Body of pancreas (tissue), 4 donors: Measurements from ENCODE around the gene JPH2.

Experiments used
- POLR2A ChIP-seq, 3 donors: fragments of 450-650 bp; IDR thresholded peaks; one replicate each; pipeline ENCODE4 v1.6.1; 2016; ENCODE audit warnings: antibody characterized with exemption in 3 of 3, mild to moderate bottlenecking in 2 of 3
- TF ChIP-seq, protein P1 (sequence below), 7 experiments: fragments of 450-650 bp in 4 of 7; fragments of 200-600 bp in 3 of 7; sonication (generic) in 3 of 7; IDR thresholded peaks; one replicate each; pipeline ENCODE4 v1.5.1; 2016 to 2019; ENCODE audit warnings: antibody characterized with exemption in 7 of 7

DNA sequence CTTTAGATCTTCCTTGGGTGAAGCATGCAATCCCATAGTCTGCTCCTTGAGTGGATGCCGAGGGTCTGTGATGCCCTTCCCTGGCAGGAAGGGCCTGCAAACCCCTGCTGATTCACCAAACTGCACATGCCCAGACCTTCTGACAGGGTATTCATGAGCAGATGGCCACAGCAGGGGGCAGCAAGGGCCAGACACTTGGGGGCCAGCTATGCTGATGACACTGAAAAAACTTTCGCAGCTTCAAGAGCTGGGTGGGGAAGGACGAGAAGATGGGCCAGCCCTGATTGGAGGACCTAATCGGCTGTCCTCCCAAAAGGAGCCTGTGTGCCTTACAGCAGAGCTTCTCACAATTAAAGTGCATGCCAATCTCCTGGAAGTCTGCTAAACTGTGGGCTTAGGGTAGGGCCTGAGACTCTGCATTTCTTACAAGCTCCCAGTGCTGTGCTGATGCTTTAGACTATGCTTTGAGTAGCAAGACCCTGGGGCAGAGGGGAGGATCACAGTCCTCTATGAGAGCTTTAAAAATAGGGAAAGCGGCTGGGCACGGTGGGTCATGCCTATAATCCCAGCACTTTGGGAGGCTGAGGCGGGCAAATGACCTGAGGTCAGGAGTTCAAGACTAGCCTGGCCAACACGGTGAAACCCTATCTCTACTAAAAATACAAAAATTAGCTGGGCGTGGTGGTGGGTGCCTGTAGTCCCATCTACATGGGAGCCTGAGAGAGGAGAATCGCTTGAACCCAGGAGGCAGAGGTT, 44.9 kb upstream of the JPH2 start:
- no peak for TF ChIP-seq POLR2A (IDR thresholded peaks at IDR 0.05)
- TF ChIP-seq, protein P1, sequence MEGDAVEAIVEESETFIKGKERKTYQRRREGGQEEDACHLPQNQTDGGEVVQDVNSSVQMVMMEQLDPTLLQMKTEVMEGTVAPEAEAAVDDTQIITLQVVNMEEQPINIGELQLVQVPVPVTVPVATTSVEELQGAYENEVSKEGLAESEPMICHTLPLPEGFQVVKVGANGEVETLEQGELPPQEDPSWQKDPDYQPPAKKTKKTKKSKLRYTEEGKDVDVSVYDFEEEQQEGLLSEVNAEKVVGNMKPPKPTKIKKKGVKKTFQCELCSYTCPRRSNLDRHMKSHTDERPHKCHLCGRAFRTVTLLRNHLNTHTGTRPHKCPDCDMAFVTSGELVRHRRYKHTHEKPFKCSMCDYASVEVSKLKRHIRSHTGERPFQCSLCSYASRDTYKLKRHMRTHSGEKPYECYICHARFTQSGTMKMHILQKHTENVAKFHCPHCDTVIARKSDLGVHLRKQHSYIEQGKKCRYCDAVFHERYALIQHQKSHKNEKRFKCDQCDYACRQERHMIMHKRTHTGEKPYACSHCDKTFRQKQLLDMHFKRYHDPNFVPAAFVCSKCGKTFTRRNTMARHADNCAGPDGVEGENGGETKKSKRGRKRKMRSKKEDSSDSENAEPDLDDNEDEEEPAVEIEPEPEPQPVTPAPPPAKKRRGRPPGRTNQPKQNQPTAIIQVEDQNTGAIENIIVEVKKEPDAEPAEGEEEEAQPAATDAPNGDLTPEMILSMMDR (IDR thresholded peaks at IDR 0.05): no peak
